ENCODE measurements around the gene ZBTB32. TPM values are rescaled to one million over a fixed set of nuclear protein-coding genes. Genes with fewer than 3 reads are reported as not detected.

The ZBTB32 gene
- total RNA-seq, 1 experiment from 2014 or later = not detected

GRCh38 chr19:35746531-35746930, 42.2 kb downstream of the ZBTB32 start (continued):
- no peak for TF ChIP-seq CTCF (IDR thresholded peaks at IDR 0.05 in 2 of 3, conservative IDR thresholded peaks at IDR 0.05 in 1 of 3; ENCODE audit: borderline replicate concordance in 1 of 3, insufficient read depth in 1 of 3, low read depth in 2 of 3, low read length in 2 of 3)
- no peak for TF ChIP-seq ZBTB33 (IDR thresholded peaks at IDR 0.05; ENCODE audit: extremely low read depth, insufficient replicate concordance, low read length)
- TF ChIP-seq ZNF274 (IDR thresholded peaks at IDR 0.05; ENCODE audit: low read depth, low read length) = no peak
- TF ChIP-seq, protein P1, sequence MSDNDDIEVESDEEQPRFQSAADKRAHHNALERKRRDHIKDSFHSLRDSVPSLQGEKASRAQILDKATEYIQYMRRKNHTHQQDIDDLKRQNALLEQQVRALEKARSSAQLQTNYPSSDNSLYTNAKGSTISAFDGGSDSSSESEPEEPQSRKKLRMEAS (IDR thresholded peaks at IDR 0.05) = no peak

DNA sequence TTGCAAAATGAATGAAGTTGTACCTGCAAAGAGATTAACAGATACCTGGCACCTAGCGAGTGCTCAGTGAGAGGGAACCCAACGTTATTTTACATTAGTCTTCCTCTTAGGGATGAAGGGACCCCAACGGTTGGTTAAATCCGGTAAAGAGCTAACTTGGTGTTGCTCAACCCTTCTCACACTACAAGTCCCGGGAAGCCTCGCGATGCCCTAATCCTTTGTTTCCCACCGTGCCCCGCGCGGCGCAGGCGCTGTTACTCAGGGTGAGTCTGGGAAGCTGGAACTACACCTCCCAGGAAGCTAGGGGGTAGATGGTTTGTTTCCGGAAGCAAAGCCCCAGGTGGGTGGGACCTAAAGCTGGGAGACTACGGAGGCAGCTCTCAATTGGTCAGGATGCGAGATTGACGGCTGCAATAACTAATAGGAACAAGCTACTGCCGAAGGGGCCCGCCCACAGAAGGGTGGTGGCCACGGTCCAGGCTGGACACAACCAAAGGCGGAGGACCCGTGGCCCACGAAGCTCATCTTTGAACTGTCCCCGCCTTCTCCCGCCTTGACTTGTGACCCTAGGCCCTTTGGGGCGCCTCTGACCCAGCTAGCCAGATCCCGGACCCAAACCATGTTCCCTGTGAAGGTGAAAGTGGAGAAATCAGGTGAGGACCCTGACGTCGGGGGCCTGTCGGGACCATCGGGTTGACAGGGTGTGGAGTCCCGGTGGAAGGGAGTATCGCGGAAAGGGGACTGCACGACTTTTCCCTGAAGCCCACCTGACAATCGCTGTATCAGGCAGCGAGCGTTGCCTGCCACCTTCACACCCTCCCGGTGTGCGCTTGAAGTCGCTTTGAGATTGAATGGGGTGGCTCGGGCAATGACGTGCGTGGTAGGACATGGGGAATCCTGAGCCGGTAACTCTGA, 44.0 kb downstream of the ZBTB32 start, which contains the start of gene LIN37:
Gene LIN37 (plus strand): TSS at position 471 of the 915 bp plus-strand sequence. CDS start 149 bp downstream, at position 620.
- Histone ChIP-seq H4K20me1 (ENCODE audit: insufficient read depth) (no peaks in the 10 kb centered on the region), H3K4me2 (ENCODE audit: low read length) (peak within 1 kb of the TSS; percentile 90), H3K27me3 (ENCODE audit: insufficient read depth, low read length) (no peaks in the 10 kb centered on the region), H3K27ac (ENCODE audit: low read depth, low read length) (peak within 1 kb of the TSS; percentile 54), H3K9me2 (ENCODE audit: insufficient read depth) (no peaks in the 10 kb centered on the region), H3K9ac (ENCODE audit: low read length) (peak within 1 kb of the TSS; percentile 77), H3K9me3 (ENCODE audit: control insufficient read depth in 1 of 2, insufficient read depth in 1 of 2, low read depth in 1 of 2, low read length in 2 of 2) (no peaks in the 10 kb centered on the region), H3K36me3 (ENCODE audit: control insufficient read depth in 1 of 2, insufficient read depth in 2 of 2, low read length in 2 of 2) (no peaks in the 10 kb centered on the region; a peak in 2 of 4 replicates), H3K4me3 (replicated peaks in 1 of 2; ENCODE audit: low read depth in 1 of 2, low read length in 2 of 2) (peak within 1 kb of the TSS; percentile 86 to 87), H3K4me1 (ENCODE audit: control insufficient read depth in 1 of 2, insufficient read depth in 2 of 2, low read length in 2 of 2) (peaks cover 20 to 29% of the 10 kb centered on the region in 2 experiments), H2AFZ (ENCODE audit: low read depth, low read length, poor library complexity, severe bottlenecking) (no peak within 1 kb of the TSS), H3K79me2 (ENCODE audit: insufficient read depth, low read length) (peaks cover 19% of the 10 kb centered on the region)
- TF ChIP-seq POLR2A (IDR thresholded peaks at IDR 0.05; ENCODE audit: borderline replicate concordance, extremely low read depth, insufficient read depth, insufficient read length) = peak; percentile 71
- TF ChIP-seq SP1 (IDR thresholded peaks at IDR 0.05; ENCODE audit: low read depth) = peak; percentile 99
- TF ChIP-seq ZBTB33 (IDR thresholded peaks at IDR 0.05; ENCODE audit: extremely low read depth, insufficient replicate concordance, low read length) = peak; percentile 94
- peak; percentile 31 for TF ChIP-seq YY1 (IDR thresholded peaks at IDR 0.05; ENCODE audit: extremely low read depth, insufficient replicate concordance, low read depth, low read length)
- peak; percentile 33; the same call in 1 of the 2 replicates for TF ChIP-seq EGR1 (IDR thresholded peaks at IDR 0.05; ENCODE audit: low read depth)
- TF ChIP-seq FOSL1 (IDR thresholded peaks at IDR 0.05; ENCODE audit: low read depth) = no peak
- TF ChIP-seq EZH2 (IDR thresholded peaks at IDR 0.05) = no peak
- TF ChIP-seq EZH2phosphoT487 (IDR thresholded peaks at IDR 0.05; ENCODE audit: borderline replicate concordance) = no peak
- peak; percentile 94; the same call in 1 of the 2 replicates for TF ChIP-seq ELF1 (IDR thresholded peaks at IDR 0.05; ENCODE audit: borderline replicate concordance, low read depth)
- TF ChIP-seq POLR2AphosphoS5 (IDR thresholded peaks at IDR 0.05; ENCODE audit: low read depth, low read length) = peak; percentile 92
- RAD21 ChIA-PET (ENCODE audit: low non-redundant PET in 1 of 2, low total read pairs in 2 of 2, uncharacterized antibody in 2 of 2, unreplicated experiment in 2 of 2) = interaction anchor here in 1 of 2 experiments (0.6 to 0.9 kb wide), 2 partner anchors 8 to 9 kb away, joined by 3 to 6 read pairs; no protein-coding TSS in a partner anchor
- TSS peak; percentile 24 for BruUV-seq (replicated peaks)
- intact Hi-C loops (cut with micrococcal nuclease) = no loop called here
- POLR2A ChIA-PET = interaction anchor here (0.6 to 2.1 kb wide), 17 partner anchors 8 to 239 kb away, joined by 3 to 20 read pairs (median 4); partner anchors contain the start of genes COX6B1, HSPB6 and PROSER3
- ATAC-seq = peak; percentile 81
- peak; percentile 99 for DNase-seq (ENCODE audit: low read depth, low spot score)
- CTCF ChIA-PET = interaction anchor here (0.6 to 1.3 kb wide), 5 partner anchors 9 to 200 kb away, joined by 3 to 5 read pairs (median 3); partner anchors contain the start of gene PROSER3

Measured in HCT116 (cell line).